K562 (cell line): ENCODE data around the gene CNOT6L. TPM values are rescaled to one million over a fixed set of nuclear protein-coding genes. Genes with fewer than 3 reads are reported as not detected.

Experiments used
- BHLHE40 ChIP-seq: IDR thresholded peaks from 2 replicates; pipeline ENCODE4 v1.6.1; 2011; ENCODE audit warnings: low read length, improper control_type of control experiment
- GTF2F1 ChIP-seq: IDR thresholded peaks from 2 replicates; pipeline ENCODE4 v1.6.1; 2011; ENCODE audit warnings: low read depth, low read length, improper control_type of control experiment
- HDAC2 ChIP-seq: fragments of 450-650 bp; IDR thresholded peaks from 2 replicates; pipeline ENCODE4 v1.6.1; 2016; ENCODE audit warnings: mild to moderate bottlenecking
- HDAC6 ChIP-seq: IDR thresholded peaks from 2 replicates; pipeline ENCODE4 v1.6.1; 2012; ENCODE audit warnings: low read depth, mild to moderate bottlenecking, control low read depth, inconsistent platforms, low read length, moderate library complexity
- MEF2A ChIP-seq: IDR thresholded peaks from 2 replicates; pipeline ENCODE4 v1.6.1; 2011; ENCODE audit warnings: low read depth, mild to moderate bottlenecking, low read length, moderate library complexity; ENCODE audit not compliant: control insufficient read depth
- PCBP2 ChIP-seq: fragments of 200-400 bp; formaldehyde crosslinking; IDR thresholded peaks from 2 replicates; pipeline ENCODE4 v1.6.1; 2018; ENCODE audit warnings: low read length, low read depth, mild to moderate bottlenecking, moderate library complexity; ENCODE audit not compliant: poor library complexity, severe bottlenecking
- RBBP5 ChIP-seq: fragments of 200-600 bp; sonication (generic); IDR thresholded peaks from 2 replicates; pipeline ENCODE4 v1.6.1; 2012; ENCODE audit warnings: borderline replicate concordance, mild to moderate bottlenecking, low read length, control low read depth, inconsistent platforms; ENCODE audit not compliant: insufficient read depth, poor library complexity, severe bottlenecking
- ZNF253 ChIP-seq: fragments of 250-450 bp; sonication (Bioruptor Pico); conservative IDR thresholded peaks from 2 replicates; pipeline ENCODE4 v1.6.1; 2021; ENCODE audit warnings: mild to moderate bottlenecking
- ZNF263 ChIP-seq: sonication (generic); formaldehyde crosslinking; IDR thresholded peaks from 2 replicates; pipeline ENCODE4 v1.8.0; 2022; ENCODE audit warnings: mild to moderate bottlenecking, missing genetic modification reagents, borderline replicate concordance
- ZNF347 ChIP-seq: fragments of 450-650 bp; formaldehyde crosslinking; IDR thresholded peaks from 2 replicates; pipeline ENCODE4 v1.4.0; 2020; ENCODE audit warnings: low read depth, mild to moderate bottlenecking, moderate library complexity
- ZNF507 ChIP-seq: conservative IDR thresholded peaks from 2 replicates; pipeline ENCODE4 v1.6.1; 2017; ENCODE audit warnings: missing genetic modification characterization, missing compliant biosample characterization
- ZNF766 ChIP-seq: fragments of 200-800 bp; sonication (Bioruptor generic); conservative IDR thresholded peaks from 2 replicates; pipeline ENCODE4 v1.6.1; 2016; ENCODE audit warnings: missing genetic modification characterization, missing compliant biosample characterization
- polyA plus RNA-seq, 8 experiments: library from polyadenylated mRNA; depleted of rRNA in 4 of 8; stranded (reverse) in 5 of 8; unstranded in 3 of 8; fragments of >200 nt; fragmentation: Nextera tagmentation in 2 of 8; fragmentation: Illumina TruSeq in 1 of 8; extraction: Ambion mirVana in 2 of 8; extraction: Trizol in 1 of 8; gene quantifications; 2 replicates each; pipeline versions ENCODE4 v1.2.1 to v1.2.3, GENCODE V29; 2011 to 2014; ENCODE audit warnings: inconsistent platforms in 1 of 8, missing spikeins in 1 of 8
- total RNA-seq, 7 experiments: library from RNA; depleted of rRNA in 6 of 7; stranded (reverse); fragments of >200 nt in 6 of 7; fragmentation: Illumina TruSeq in 2 of 7; extraction: Trizol in 2 of 7; gene quantifications; 2 replicates each; pipeline versions ENCODE4 v1.2.1 to v1.2.3, GENCODE V29; 2011 to 2021; ENCODE audit warnings: low replicate concordance in 1 of 7
- TF ChIP-seq, protein P1 (sequence below): sonication (generic); formaldehyde crosslinking; IDR thresholded peaks from 2 replicates; pipeline ENCODE4 v1.8.0; 2022; ENCODE audit warnings: mild to moderate bottlenecking, low read depth, missing genetic modification reagents
- TF ChIP-seq, protein P2 (sequence below): fragments of 200-400 bp; formaldehyde crosslinking; IDR thresholded peaks from 2 replicates; pipeline ENCODE4 v1.6.1; 2017; ENCODE audit warnings: mild to moderate bottlenecking, low read depth, low read length, moderate library complexity
- TF ChIP-seq, protein P3 (sequence below): sonication (generic); formaldehyde crosslinking; IDR thresholded peaks from 2 replicates; pipeline ENCODE4 v1.8.0; 2022; ENCODE audit warnings: mild to moderate bottlenecking, missing genetic modification reagents
- TF ChIP-seq, protein P4 (sequence below), 2 experiments: fragments of 450-650 bp in 1 of 2; sonication (generic) in 1 of 2; formaldehyde crosslinking in 1 of 2; IDR thresholded peaks in 1 of 2; conservative IDR thresholded peaks in 1 of 2; 2 replicates each; pipeline versions ENCODE4 v1.6.1 to v1.8.1; 2016 to 2023; ENCODE audit warnings: mild to moderate bottlenecking in 2 of 2, moderate library complexity in 2 of 2, inconsistent platforms in 1 of 2, missing genetic modification reagents in 1 of 2
- TF ChIP-seq, protein P5 (sequence below): fragments of 250-450 bp; sonication (Bioruptor Pico); IDR thresholded peaks from 2 replicates; pipeline ENCODE4 v1.4.0; 2020; ENCODE audit warnings: mild to moderate bottlenecking, moderate library complexity
- TF ChIP-seq, protein P6 (sequence below): fragments of 450-650 bp; conservative IDR thresholded peaks from 2 replicates; pipeline ENCODE4 v1.6.1; 2016; ENCODE audit warnings: missing genetic modification characterization, low read depth, mild to moderate bottlenecking, missing compliant biosample characterization, moderate library complexity

Gene CNOT6L
- total and polyA plus RNA-seq, 9 of the 15 experiments (the other 6 are each of a cell fraction or from before 2014, with no cell fraction given) = 3.7 to 27.9 (median 6.5) TPM

DNA sequence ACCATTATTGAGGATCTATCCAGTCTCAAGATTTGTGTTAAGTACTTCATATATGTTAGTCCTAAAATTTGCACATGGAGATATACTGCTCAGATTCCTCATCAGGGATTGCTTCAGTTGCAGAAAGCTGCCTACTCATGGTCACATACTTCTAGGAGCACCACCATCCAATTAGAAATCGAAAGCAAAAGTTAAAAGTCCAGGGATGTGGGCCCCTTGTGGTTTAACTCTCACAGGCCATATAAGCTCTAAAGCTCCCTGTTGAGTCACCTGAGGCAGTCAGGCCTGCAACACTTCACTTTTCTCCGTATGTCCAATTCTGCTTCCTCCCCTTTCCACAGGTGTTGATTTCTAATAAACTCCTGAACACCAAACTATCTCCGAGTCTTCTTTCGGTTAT, 84.2 kb downstream of the CNOT6L start (continued):
- TF ChIP-seq, protein P1, sequence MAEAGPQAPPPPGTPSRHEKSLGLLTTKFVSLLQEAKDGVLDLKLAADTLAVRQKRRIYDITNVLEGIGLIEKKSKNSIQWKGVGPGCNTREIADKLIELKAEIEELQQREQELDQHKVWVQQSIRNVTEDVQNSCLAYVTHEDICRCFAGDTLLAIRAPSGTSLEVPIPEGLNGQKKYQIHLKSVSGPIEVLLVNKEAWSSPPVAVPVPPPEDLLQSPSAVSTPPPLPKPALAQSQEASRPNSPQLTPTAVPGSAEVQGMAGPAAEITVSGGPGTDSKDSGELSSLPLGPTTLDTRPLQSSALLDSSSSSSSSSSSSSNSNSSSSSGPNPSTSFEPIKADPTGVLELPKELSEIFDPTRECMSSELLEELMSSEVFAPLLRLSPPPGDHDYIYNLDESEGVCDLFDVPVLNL (CRISPR knock-in tag) = no peak
- TF ChIP-seq, protein P2, sequence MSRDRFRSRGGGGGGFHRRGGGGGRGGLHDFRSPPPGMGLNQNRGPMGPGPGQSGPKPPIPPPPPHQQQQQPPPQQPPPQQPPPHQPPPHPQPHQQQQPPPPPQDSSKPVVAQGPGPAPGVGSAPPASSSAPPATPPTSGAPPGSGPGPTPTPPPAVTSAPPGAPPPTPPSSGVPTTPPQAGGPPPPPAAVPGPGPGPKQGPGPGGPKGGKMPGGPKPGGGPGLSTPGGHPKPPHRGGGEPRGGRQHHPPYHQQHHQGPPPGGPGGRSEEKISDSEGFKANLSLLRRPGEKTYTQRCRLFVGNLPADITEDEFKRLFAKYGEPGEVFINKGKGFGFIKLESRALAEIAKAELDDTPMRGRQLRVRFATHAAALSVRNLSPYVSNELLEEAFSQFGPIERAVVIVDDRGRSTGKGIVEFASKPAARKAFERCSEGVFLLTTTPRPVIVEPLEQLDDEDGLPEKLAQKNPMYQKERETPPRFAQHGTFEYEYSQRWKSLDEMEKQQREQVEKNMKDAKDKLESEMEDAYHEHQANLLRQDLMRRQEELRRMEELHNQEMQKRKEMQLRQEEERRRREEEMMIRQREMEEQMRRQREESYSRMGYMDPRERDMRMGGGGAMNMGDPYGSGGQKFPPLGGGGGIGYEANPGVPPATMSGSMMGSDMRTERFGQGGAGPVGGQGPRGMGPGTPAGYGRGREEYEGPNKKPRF = no peak
- TF ChIP-seq BHLHE40 (peak; percentile 63; the same call in 1 of the 2 replicates), GTF2F1 (no peak), PCBP2 (no peak), RBBP5 (peak; percentile 58), MEF2A (no peak), HDAC6 (no peak), HDAC2 (peak; percentile 40; the same call in 1 of the 2 replicates), ZNF263 (peak; percentile 41; the same call in 1 of the 2 replicates), ZNF507 (tag) (no peak), ZNF766 (no peak), ZNF253 (no peak), ZNF347 (CRISPR knock-in tag) (no peak)
- TF ChIP-seq, protein P3, sequence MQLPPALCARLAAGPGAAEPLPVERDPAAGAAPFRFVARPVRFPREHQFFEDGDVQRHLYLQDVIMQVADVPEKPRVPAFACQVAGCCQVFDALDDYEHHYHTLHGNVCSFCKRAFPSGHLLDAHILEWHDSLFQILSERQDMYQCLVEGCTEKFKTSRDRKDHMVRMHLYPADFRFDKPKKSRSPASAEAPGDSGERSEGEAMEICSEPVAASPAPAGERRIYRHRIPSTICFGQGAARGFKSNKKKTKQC (CRISPR knock-in tag) = no peak
- TF ChIP-seq, protein P4, sequence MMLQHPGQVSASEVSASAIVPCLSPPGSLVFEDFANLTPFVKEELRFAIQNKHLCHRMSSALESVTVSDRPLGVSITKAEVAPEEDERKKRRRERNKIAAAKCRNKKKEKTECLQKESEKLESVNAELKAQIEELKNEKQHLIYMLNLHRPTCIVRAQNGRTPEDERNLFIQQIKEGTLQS (IDR thresholded peaks at IDR 0.05) = peak; percentile 68
- TF ChIP-seq, protein P4 (CRISPR knock-in tag; conservative IDR thresholded peaks at IDR 0.05) = no peak; the same call in 1 of the 2 replicates
- TF ChIP-seq, protein P5, sequence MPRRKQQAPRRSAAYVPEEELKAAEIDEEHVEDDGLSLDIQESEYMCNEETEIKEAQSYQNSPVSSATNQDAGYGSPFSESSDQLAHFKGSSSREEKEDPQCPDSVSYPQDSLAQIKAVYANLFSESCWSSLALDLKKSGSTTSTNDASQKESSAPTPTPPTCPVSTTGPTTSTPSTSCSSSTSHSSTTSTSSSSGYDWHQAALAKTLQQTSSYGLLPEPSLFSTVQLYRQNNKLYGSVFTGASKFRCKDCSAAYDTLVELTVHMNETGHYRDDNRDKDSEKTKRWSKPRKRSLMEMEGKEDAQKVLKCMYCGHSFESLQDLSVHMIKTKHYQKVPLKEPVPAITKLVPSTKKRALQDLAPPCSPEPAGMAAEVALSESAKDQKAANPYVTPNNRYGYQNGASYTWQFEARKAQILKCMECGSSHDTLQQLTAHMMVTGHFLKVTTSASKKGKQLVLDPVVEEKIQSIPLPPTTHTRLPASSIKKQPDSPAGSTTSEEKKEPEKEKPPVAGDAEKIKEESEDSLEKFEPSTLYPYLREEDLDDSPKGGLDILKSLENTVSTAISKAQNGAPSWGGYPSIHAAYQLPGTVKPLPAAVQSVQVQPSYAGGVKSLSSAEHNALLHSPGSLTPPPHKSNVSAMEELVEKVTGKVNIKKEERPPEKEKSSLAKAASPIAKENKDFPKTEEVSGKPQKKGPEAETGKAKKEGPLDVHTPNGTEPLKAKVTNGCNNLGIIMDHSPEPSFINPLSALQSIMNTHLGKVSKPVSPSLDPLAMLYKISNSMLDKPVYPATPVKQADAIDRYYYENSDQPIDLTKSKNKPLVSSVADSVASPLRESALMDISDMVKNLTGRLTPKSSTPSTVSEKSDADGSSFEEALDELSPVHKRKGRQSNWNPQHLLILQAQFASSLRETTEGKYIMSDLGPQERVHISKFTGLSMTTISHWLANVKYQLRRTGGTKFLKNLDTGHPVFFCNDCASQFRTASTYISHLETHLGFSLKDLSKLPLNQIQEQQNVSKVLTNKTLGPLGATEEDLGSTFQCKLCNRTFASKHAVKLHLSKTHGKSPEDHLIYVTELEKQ (CRISPR knock-in tag) = no peak
- TF ChIP-seq, protein P6, sequence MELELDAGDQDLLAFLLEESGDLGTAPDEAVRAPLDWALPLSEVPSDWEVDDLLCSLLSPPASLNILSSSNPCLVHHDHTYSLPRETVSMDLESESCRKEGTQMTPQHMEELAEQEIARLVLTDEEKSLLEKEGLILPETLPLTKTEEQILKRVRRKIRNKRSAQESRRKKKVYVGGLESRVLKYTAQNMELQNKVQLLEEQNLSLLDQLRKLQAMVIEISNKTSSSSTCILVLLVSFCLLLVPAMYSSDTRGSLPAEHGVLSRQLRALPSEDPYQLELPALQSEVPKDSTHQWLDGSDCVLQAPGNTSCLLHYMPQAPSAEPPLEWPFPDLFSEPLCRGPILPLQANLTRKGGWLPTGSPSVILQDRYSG (tag) = no peak
